Fibroblast of lung (primary cell): Measurements from ENCODE around the gene SOX11.

Experiments used
- EZH2 ChIP-seq: IDR thresholded peaks from 2 replicates; pipeline ENCODE4 v1.5.1; 2012; ENCODE audit warnings: low read length, control low read depth, mild to moderate bottlenecking; ENCODE audit errors: missing control alignments
- TF ChIP-seq, protein P1 (sequence below), 2 donors: IDR thresholded peaks in 1 of 2; conservative IDR thresholded peaks in 1 of 2; 1 replicate in 1 of 2; 2 replicates in 1 of 2; pipeline ENCODE4 v1.5.1; 2011 to 2012; ENCODE audit warnings: low read length in 2 of 2, control low read depth in 1 of 2, inconsistent platforms in 1 of 2, low read depth in 1 of 2, mild to moderate bottlenecking in 1 of 2

- TF ChIP-seq EZH2: no peak
- TF ChIP-seq, protein P1, sequence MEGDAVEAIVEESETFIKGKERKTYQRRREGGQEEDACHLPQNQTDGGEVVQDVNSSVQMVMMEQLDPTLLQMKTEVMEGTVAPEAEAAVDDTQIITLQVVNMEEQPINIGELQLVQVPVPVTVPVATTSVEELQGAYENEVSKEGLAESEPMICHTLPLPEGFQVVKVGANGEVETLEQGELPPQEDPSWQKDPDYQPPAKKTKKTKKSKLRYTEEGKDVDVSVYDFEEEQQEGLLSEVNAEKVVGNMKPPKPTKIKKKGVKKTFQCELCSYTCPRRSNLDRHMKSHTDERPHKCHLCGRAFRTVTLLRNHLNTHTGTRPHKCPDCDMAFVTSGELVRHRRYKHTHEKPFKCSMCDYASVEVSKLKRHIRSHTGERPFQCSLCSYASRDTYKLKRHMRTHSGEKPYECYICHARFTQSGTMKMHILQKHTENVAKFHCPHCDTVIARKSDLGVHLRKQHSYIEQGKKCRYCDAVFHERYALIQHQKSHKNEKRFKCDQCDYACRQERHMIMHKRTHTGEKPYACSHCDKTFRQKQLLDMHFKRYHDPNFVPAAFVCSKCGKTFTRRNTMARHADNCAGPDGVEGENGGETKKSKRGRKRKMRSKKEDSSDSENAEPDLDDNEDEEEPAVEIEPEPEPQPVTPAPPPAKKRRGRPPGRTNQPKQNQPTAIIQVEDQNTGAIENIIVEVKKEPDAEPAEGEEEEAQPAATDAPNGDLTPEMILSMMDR (conservative IDR thresholded peaks at IDR 0.05 in 1 of 2, IDR thresholded peaks at IDR 0.05 in 1 of 2; ENCODE audit: low read depth in 1 of 2, low read length in 2 of 2): no peak
These were observed 540 bp downstream of the SOX11 start for GRCh38 chr2:5692561-5693286.
